GM19035 (cell line): ENCODE results near the gene DEDD2.
"Not testable (repeated sequence)": the region's sequence is repeated elsewhere in the genome, so short reads cannot be mapped to it uniquely, and the experiment has no call there.

Experiments used
- ATAC-seq: cut with Tn5 transposase; IDR thresholded peaks from one replicate; pipeline ENCODE4 v1.9.1; 2021; ENCODE audit not compliant: unreplicated experiment

The DEDD2 gene

GRCh38 chr19:42217520-42218437 lies at the start of gene DEDD2:
Gene DEDD2 (minus strand): TSS chr19:42217677. CDS start chr19:42217007, 670 bp downstream.
- peak; percentile 68 for ATAC-seq

- ATAC-seq, result not testable (repeated sequence)
These were observed 49.6 kb upstream of the DEDD2 start for GRCh38 chr19:42266928-42267603.

GRCh38 chr19:42266105-42266504 lies 48.6 kb upstream of the DEDD2 start:
- ATAC-seq, result not testable (repeated sequence)

GRCh38 chr19:42261763-42262162 lies 44.3 kb upstream of the DEDD2 start:
- ATAC-seq, result no peak

GRCh38 chr19:42257842-42258241 lies 40.4 kb upstream of the DEDD2 start:
- ATAC-seq, result not testable (repeated sequence)

GRCh38 chr19:42255766-42256745 lies 38.6 kb upstream of the DEDD2 start:
- ATAC-seq, result no peak

GRCh38 chr19:42254850-42255765 lies 37.6 kb upstream of the DEDD2 start, which contains the start of gene ERF:
Gene ERF (minus strand): TSS chr19:42255128. CDS start chr19:42254999, 129 bp downstream.
- ATAC-seq, result peak; percentile 68

- peak; percentile 47 for ATAC-seq
These were observed 36.8 kb upstream of the DEDD2 start for GRCh38 chr19:42254089-42254849.

GRCh38 chr19:42253245-42254088 lies 36.0 kb upstream of the DEDD2 start:
- peak; percentile 9 for ATAC-seq

GRCh38 chr19:42252365-42253244 lies 35.1 kb upstream of the DEDD2 start:
- ATAC-seq, result no peak

- ATAC-seq, result no peak
These were observed 34.3 kb upstream of the DEDD2 start for GRCh38 chr19:42251572-42252358.

GRCh38 chr19:42250666-42251531 lies 33.4 kb upstream of the DEDD2 start:
- no peak for ATAC-seq

- no peak for ATAC-seq
These were observed 32.7 kb upstream of the DEDD2 start for GRCh38 chr19:42250183-42250665.

- ATAC-seq, result no peak
These were observed 32.3 kb upstream of the DEDD2 start for GRCh38 chr19:42249769-42250168.

GRCh38 chr19:42249149-42249750 lies 31.8 kb upstream of the DEDD2 start:
- no peak for ATAC-seq
